GM23338 (cell line): ENCODE data around the gene CTTN. TPM values are rescaled to one million over a fixed set of nuclear protein-coding genes. Genes with fewer than 3 reads are reported as not detected.
A peak's percentile ranks its signal among the peaks of the same experiment; 100 is the strongest.

Experiments used
- ATAC-seq: fragments of 200-7000 bp; cut with Tn5 transposase; 3 replicates; pipeline ENCODE4 v1.9.1; 2020
- DNase-seq: peaks from one replicate; pipeline ENCODE4 v3.0.0-alpha.2; 2015; ENCODE audit warnings: low spot score
- H2AFZ ChIP-seq: fragments of 200-600 bp; sonication (generic); 2 replicates; pipeline ENCODE4 v1.8.0; 2016; ENCODE audit warnings: antibody characterized with exemption, mild to moderate bottlenecking, moderate library complexity
- H3F3A ChIP-seq: fragments of 200-600 bp; sonication (generic); replicated peaks from 2 replicates; pipeline ENCODE4 v1.8.0; 2017; ENCODE audit warnings: antibody characterized with exemption, mixed run types, low read depth
- H3K27ac ChIP-seq: fragments of 200-600 bp; sonication (generic); 2 replicates; pipeline ENCODE4 v1.6.1; 2016; ENCODE audit warnings: low read depth
- H3K27me3 ChIP-seq: fragments of 200-600 bp; sonication (generic); 2 replicates; pipeline ENCODE4 v1.8.0; 2016; ENCODE audit warnings: mild to moderate bottlenecking, mixed run types, moderate library complexity; ENCODE audit not compliant: insufficient read depth
- H3K36me3 ChIP-seq: fragments of 200-600 bp; sonication (generic); 2 replicates; pipeline ENCODE4 v1.8.0; 2016; ENCODE audit warnings: mild to moderate bottlenecking; ENCODE audit not compliant: insufficient read depth
- H3K4me1 ChIP-seq: fragments of 200-600 bp; sonication (generic); 2 replicates; pipeline ENCODE4 v1.8.0; 2016; ENCODE audit warnings: mild to moderate bottlenecking, moderate library complexity; ENCODE audit not compliant: insufficient read depth
- H3K4me2 ChIP-seq: fragments of 200-600 bp; sonication (generic); 2 replicates; pipeline ENCODE4 v1.7.1; 2017; ENCODE audit warnings: mixed run types
- H3K4me3 ChIP-seq: fragments of 200-600 bp; sonication (generic); 2 replicates; pipeline ENCODE4 v1.6.1; 2016; ENCODE audit warnings: mixed run types
- H3K79me2 ChIP-seq: fragments of 200-600 bp; sonication (generic); replicated peaks from 2 replicates; pipeline ENCODE4 v1.8.0; 2017; ENCODE audit warnings: mild to moderate bottlenecking; ENCODE audit not compliant: insufficient read depth
- H3K9me2 ChIP-seq: fragments of 200-600 bp; sonication (generic); 2 replicates; pipeline ENCODE4 v1.8.0; 2017; ENCODE audit not compliant: insufficient read depth
- H4K20me1 ChIP-seq: fragments of 200-600 bp; sonication (generic); replicated peaks from 2 replicates; pipeline ENCODE4 v1.8.0; 2017; ENCODE audit warnings: mild to moderate bottlenecking; ENCODE audit not compliant: insufficient read depth
- H3K27ac Mint-ChIP-seq: 2 replicates; pipeline ENCODE4 v1.8.0; 2020; ENCODE audit warnings: inconsistent platforms, mild to moderate bottlenecking, moderate library complexity, mixed read lengths
- H3K27me3 Mint-ChIP-seq: 3 replicates; pipeline ENCODE4 v1.8.0; 2022; ENCODE audit warnings: low read depth, mild to moderate bottlenecking, moderate library complexity, mixed read lengths, inconsistent platforms; ENCODE audit not compliant: insufficient read depth, poor library complexity
- H3K36me3 Mint-ChIP-seq: 3 replicates; pipeline ENCODE4 v1.8.0; 2021; ENCODE audit warnings: low read depth, mild to moderate bottlenecking, inconsistent platforms, moderate library complexity, mixed read lengths
- H3K4me1 Mint-ChIP-seq: 3 replicates; pipeline ENCODE4 v1.8.0; 2020; ENCODE audit warnings: mild to moderate bottlenecking, inconsistent platforms, mixed read lengths
- H3K4me3 Mint-ChIP-seq: 3 replicates; pipeline ENCODE4 v1.8.0; 2021; ENCODE audit warnings: moderate library complexity, mild to moderate bottlenecking, inconsistent platforms, mixed read lengths
- H3K9me3 Mint-ChIP-seq: 3 replicates; pipeline ENCODE4 v1.8.0; 2020; ENCODE audit warnings: moderate library complexity, mild to moderate bottlenecking, inconsistent platforms, mixed read lengths
- CREB1 ChIP-seq: fragments of 250-450 bp; sonication (Bioruptor Pico); IDR thresholded peaks from 2 replicates; pipeline ENCODE4 v1.5.0; 2020; ENCODE audit warnings: low read depth, mild to moderate bottlenecking, moderate library complexity
- CTCF ChIP-seq, 2 experiments: fragments of 200-600 bp in 1 of 2; sonication (generic) in 1 of 2; conservative IDR thresholded peaks; 2 replicates each; pipeline versions ENCODE4 v1.5.1 to v1.6.1; 2016 to 2017; ENCODE audit warnings: antibody characterized with exemption in 2 of 2, low read depth in 2 of 2, mild to moderate bottlenecking in 2 of 2, moderate library complexity in 1 of 2
- REST ChIP-seq: IDR thresholded peaks from one replicate; pipeline ENCODE4 v1.6.1; 2018; ENCODE audit warnings: antibody characterized with exemption; ENCODE audit not compliant: unreplicated experiment
- STAT1 ChIP-seq: IDR thresholded peaks from one replicate; pipeline ENCODE4 v1.6.1; 2016; ENCODE audit warnings: antibody characterized with exemption; ENCODE audit not compliant: unreplicated experiment
- ZNF114 ChIP-seq: fragments of 250-450 bp; sonication (Bioruptor Pico); IDR thresholded peaks from 2 replicates; pipeline ENCODE4 v1.5.0; 2020; ENCODE audit warnings: mild to moderate bottlenecking, moderate library complexity
- ZNF331 ChIP-seq: fragments of 250-450 bp; sonication (Bioruptor Pico); IDR thresholded peaks from 2 replicates; pipeline ENCODE4 v1.5.0; 2020; ENCODE audit warnings: low read depth, mild to moderate bottlenecking, moderate library complexity
- ZNF462 ChIP-seq: fragments of 250-450 bp; sonication (Bioruptor Pico); IDR thresholded peaks from 2 replicates; pipeline ENCODE4 v1.5.0; 2020; ENCODE audit warnings: mild to moderate bottlenecking, moderate library complexity
- polyA plus RNA-seq: library from polyadenylated mRNA; unstranded; fragments of >200 nt; fragmentation: Nextera tagmentation; extraction: Ambion mirVana; gene quantifications from 2 replicates; pipeline ENCODE4 v1.2.1, GENCODE V29; 2016
- total RNA-seq: library from RNA; depleted of rRNA; stranded (reverse); fragments of >200 nt; shearing (Covaris generic); gene quantifications from 2 replicates; pipeline ENCODE4 v1.2.3, GENCODE V29; 2014

CTTN gene
- total and polyA plus RNA-seq, 2 experiments from 2014 or later = 163 to 343 TPM

GRCh38 chr11:70422692-70423522, 24.6 kb downstream of the CTTN start (continued):
- TF ChIP-seq REST (no peak), STAT1 (no peak), CTCF (conservative IDR thresholded peaks at IDR 0.05; ENCODE audit: low read depth in 2 of 2) (no peak), CREB1 (no peak), ZNF114 (CRISPR knock-in tag) (no peak)

- Mint-ChIP-seq H3K4me1 (peaks cover 24% of the 10 kb centered on the region), H3K9me3 (no peaks in the 10 kb centered on the region), H3K36me3 (peaks cover 81% of the 10 kb centered on the region), H3K27me3 (peaks cover 8% of the 10 kb centered on the region), H3K4me3 (no peak overlapping the region), H3K27ac (peak overlapping the region; percentile 95)
- Histone ChIP-seq H3K4me2 (no peak overlapping the region), H3K27me3 (no peaks in the 10 kb centered on the region), H4K20me1 (peaks cover 20% of the 10 kb centered on the region), H3K4me3 (no peak overlapping the region), H3F3A (no peaks in the 10 kb centered on the region; the same call in none of the 2 replicates), H3K27ac (no peak overlapping the region), H3K36me3 (peaks cover 46% of the 10 kb centered on the region), H3K4me1 (no peaks in the 10 kb centered on the region), H3K9me2 (no peaks in the 10 kb centered on the region), H2AFZ (no peak overlapping the region), H3K79me2 (peaks cover 8% of the 10 kb centered on the region)
- ATAC-seq = peak; percentile 78
- peak; percentile 41 for DNase-seq
- TF ChIP-seq ZNF462 (CRISPR knock-in tag) (no peak), CTCF (conservative IDR thresholded peaks at IDR 0.05; ENCODE audit: low read depth in 2 of 2) (peak in 1 of 2 experiments; percentile 16; a peak in 1 of 4 replicates), ZNF331 (CRISPR knock-in tag) (no peak)
Measured at GRCh38 chr11:70423523-70424505, 25.5 kb downstream of the CTTN start.
